GM12892 (cell line): ENCODE data around the gene RXFP4.

Source experiments
- POLR2A ChIP-seq: IDR thresholded peaks from 2 replicates; pipeline ENCODE4 v1.6.1; 2011; ENCODE audit warnings: low read depth, low read length, control low read depth
- POLR2AphosphoS5 ChIP-seq: IDR thresholded peaks from 2 replicates; pipeline ENCODE4 v1.6.1; 2011; ENCODE audit warnings: low read depth, low read length, control low read depth
- TAF1 ChIP-seq: IDR thresholded peaks from 2 replicates; pipeline ENCODE4 v1.6.1; 2011; ENCODE audit warnings: low read depth, mild to moderate bottlenecking, control low read depth, low read length, borderline replicate concordance

GRCh38 chr1:155918660-155919059 is 22.8 kb upstream of the RXFP4 start:
- TF ChIP-seq TAF1, result no peak
- TF ChIP-seq POLR2A, result no peak; the same call in 1 of the 2 replicates
- TF ChIP-seq POLR2AphosphoS5, result no peak; the same call in 1 of the 2 replicates
